Keratinocyte (primary cell): Measurements from ENCODE around the gene RAN. TPM values are rescaled to one million over a fixed set of nuclear protein-coding genes. Genes with fewer than 3 reads are reported as not detected.

Experiments used
- DNase-seq: peaks from one replicate; pipeline ENCODE4 v3.0.0-alpha.2; 2011; ENCODE audit warnings: low read depth, missing footprints, low spot score
- FAIRE-seq: peaks from 2 replicates; lab custom pipeline; 2011; peaks lifted over from hg19 to GRCh38; lab: Jason Lieb, UNC
- H2AFZ ChIP-seq: 2 replicates; pipeline ENCODE4 v1.6.0; 2012; ENCODE audit warnings: low read length, control low read depth, inconsistent platforms; ENCODE audit not compliant: control insufficient read depth
- H3K27ac ChIP-seq: 2 replicates; pipeline ENCODE4 v1.5.1; 2011; ENCODE audit warnings: low read length; ENCODE audit not compliant: control insufficient read depth, insufficient read depth
- H3K27me3 ChIP-seq: 3 replicates; pipeline ENCODE4 v1.6.0; 2011; ENCODE audit warnings: low read length; ENCODE audit not compliant: control insufficient read depth, insufficient read depth; ENCODE audit errors: extremely low read depth
- H3K36me3 ChIP-seq, 2 experiments: 2 replicates in 1 of 2; 3 replicates in 1 of 2; pipeline ENCODE4 v1.5.1; 2011; ENCODE audit warnings: low read length in 2 of 2, mild to moderate bottlenecking in 1 of 2; ENCODE audit not compliant: control insufficient read depth in 2 of 2, insufficient read depth in 2 of 2; ENCODE audit errors: extremely low read depth in 1 of 2
- H3K4me1 ChIP-seq: 3 replicates; pipeline ENCODE4 v1.5.1; 2011; ENCODE audit warnings: low read length; ENCODE audit not compliant: control insufficient read depth, insufficient read depth; ENCODE audit errors: extremely low read depth
- H3K4me2 ChIP-seq: 3 replicates; pipeline ENCODE4 v1.6.0; 2011; ENCODE audit warnings: low read depth, low read length; ENCODE audit not compliant: control insufficient read depth, insufficient read depth; ENCODE audit errors: extremely low read depth
- H3K4me3 ChIP-seq, 3 experiments: fragments of 200-600 bp in 1 of 3; sonication (generic) in 1 of 3; 2 replicates in 2 of 3; 3 replicates in 1 of 3; pipeline ENCODE4 v1.5.1; 2011 to 2016; ENCODE audit warnings: low read length in 3 of 3, mild to moderate bottlenecking in 3 of 3, control low read depth in 2 of 3, inconsistent platforms in 1 of 3, low read depth in 1 of 3, mixed read lengths in 1 of 3, mixed run types in 1 of 3, moderate library complexity in 1 of 3; ENCODE audit not compliant: control insufficient read depth in 2 of 3, insufficient read depth in 2 of 3; ENCODE audit errors: extremely low read depth in 1 of 3
- H3K79me2 ChIP-seq: 2 replicates; pipeline ENCODE4 v1.6.0; 2012; ENCODE audit warnings: low read length; ENCODE audit not compliant: control insufficient read depth, insufficient read depth
- H3K9ac ChIP-seq: 3 replicates; pipeline ENCODE4 v1.6.0; 2011; ENCODE audit warnings: low read length; ENCODE audit not compliant: control insufficient read depth, insufficient read depth; ENCODE audit errors: extremely low read depth
- H3K9me1 ChIP-seq: 3 replicates; pipeline ENCODE4 v1.6.0; 2011; ENCODE audit warnings: low read length; ENCODE audit not compliant: control insufficient read depth, insufficient read depth; ENCODE audit errors: extremely low read depth
- H3K9me3 ChIP-seq: 2 replicates; pipeline ENCODE4 v1.5.1; 2012; ENCODE audit warnings: low read depth, low read length; ENCODE audit not compliant: control insufficient read depth
- H4K20me1 ChIP-seq: 3 replicates; pipeline ENCODE4 v1.6.0; 2011; ENCODE audit warnings: low read length; ENCODE audit not compliant: control insufficient read depth, insufficient read depth; ENCODE audit errors: extremely low read depth
- CTCF ChIP-seq, 3 experiments: IDR thresholded peaks in 1 of 3; conservative IDR thresholded peaks in 1 of 3; optimal IDR thresholded peaks in 1 of 3; 2 replicates in 2 of 3; 3 replicates in 1 of 3; pipeline versions ENCODE3 to v1.5.1; 2011; ENCODE audit warnings: low read length in 3 of 3, mild to moderate bottlenecking in 3 of 3, moderate library complexity in 2 of 3, control low read depth in 1 of 3, inconsistent platforms in 1 of 3; ENCODE audit not compliant: insufficient read depth in 2 of 3; ENCODE audit errors: extremely low read depth in 1 of 3
- EZH2 ChIP-seq: IDR thresholded peaks from one replicate; pipeline ENCODE4 v1.6.1; 2012; ENCODE audit warnings: inconsistent platforms, mild to moderate bottlenecking, low read length, moderate library complexity
- dilution Hi-C: fragments of 300-500 bp; cut with MboI; formaldehyde crosslinking; loops from one replicate; pipeline ENCODE4 v1.7.0; 2020; ENCODE audit warnings: low sequenced_read_pairs; ENCODE audit not compliant: extremely low pct_ligation_motif_present
- polyA plus RNA-seq, 5 experiments: library from polyadenylated mRNA; depleted of rRNA in 3 of 5; stranded (reverse) in 3 of 5; stranded (forward) in 1 of 5; unstranded in 1 of 5; fragments of >200 nt; gene quantifications; 1 replicate in 1 of 5; 2 replicates in 3 of 5; 3 replicates in 1 of 5; pipeline versions ENCODE4 v1.2.1 to v1.2.3, GENCODE V29; 2011 to 2012; ENCODE audit warnings: missing spikeins in 2 of 5, low read depth in 1 of 5, low replicate concordance in 1 of 5

Gene RAN
- polyA plus RNA-seq, 1 donor (not counting 4 experiments of a cell fraction or from before 2014, with no cell fraction given): 2,211 TPM

GRCh38 chr12:130878193-130879185 lies 6.6 kb downstream of the RAN start:
- Histone ChIP-seq H2AFZ (no peak overlapping the region), H3K4me2 (no peak overlapping the region), H3K9ac (no peak overlapping the region), H3K27me3 (no peaks in the 10 kb centered on the region), H3K79me2 (peaks cover 21% of the 10 kb centered on the region), H4K20me1 (peaks cover 16% of the 10 kb centered on the region), H3K27ac (no peak overlapping the region), H3K9me3 (no peaks in the 10 kb centered on the region), H3K4me1 (peaks cover 8% of the 10 kb centered on the region), H3K36me3 (peaks cover 16 to 32% of the 10 kb centered on the region in 2 experiments), H3K9me1 (peaks cover 2% of the 10 kb centered on the region), H3K4me3 (no peak overlapping the region)
- dilution Hi-C loops: no loop called here
- no peak for FAIRE-seq
- no peak for TF ChIP-seq CTCF (optimal IDR thresholded peaks at IDR 0.05 in 1 of 3, IDR thresholded peaks at IDR 0.05 in 1 of 3, conservative IDR thresholded peaks at IDR 0.05 in 1 of 3; ENCODE audit: extremely low read depth in 1 of 3, insufficient read depth in 2 of 3, low read length in 3 of 3)
- TF ChIP-seq EZH2: no peak
- DNase-seq: no peak

- DNase-seq (no peak), FAIRE-seq (no peak)
- dilution Hi-C loops: no loop called here
- H3K4me2 ChIP-seq: no peak overlapping the region
- H3K79me2 ChIP-seq: peaks cover 13% of the 10 kb centered on the region
- H3K9ac ChIP-seq: no peak overlapping the region
- H3K27me3 ChIP-seq: no peaks in the 10 kb centered on the region
- H3K4me3 ChIP-seq: no peak overlapping the region
- H2AFZ ChIP-seq: no peak overlapping the region
- H4K20me1 ChIP-seq: peaks cover 14% of the 10 kb centered on the region
- H3K4me1 ChIP-seq: peaks cover under 1% of the 10 kb centered on the region
- TF ChIP-seq EZH2: no peak
- no peak for TF ChIP-seq CTCF (optimal IDR thresholded peaks at IDR 0.05 in 1 of 3, IDR thresholded peaks at IDR 0.05 in 1 of 3, conservative IDR thresholded peaks at IDR 0.05 in 1 of 3; ENCODE audit: extremely low read depth in 1 of 3, insufficient read depth in 2 of 3, low read length in 3 of 3)
- no peaks in the 10 kb centered on the region for H3K9me1 ChIP-seq
- no peaks in the 10 kb centered on the region for H3K9me3 ChIP-seq
- no peak overlapping the region for H3K27ac ChIP-seq
- peaks cover 13 to 24% of the 10 kb centered on the region in 2 experiments for H3K36me3 ChIP-seq
These were observed 7.4 kb downstream of the RAN start for GRCh38 chr12:130879212-130879686.
